ENCODE data around the gene RER1.
A peak's percentile ranks its signal among the peaks of the same experiment; 100 is the strongest.

RER1 gene

DNA sequence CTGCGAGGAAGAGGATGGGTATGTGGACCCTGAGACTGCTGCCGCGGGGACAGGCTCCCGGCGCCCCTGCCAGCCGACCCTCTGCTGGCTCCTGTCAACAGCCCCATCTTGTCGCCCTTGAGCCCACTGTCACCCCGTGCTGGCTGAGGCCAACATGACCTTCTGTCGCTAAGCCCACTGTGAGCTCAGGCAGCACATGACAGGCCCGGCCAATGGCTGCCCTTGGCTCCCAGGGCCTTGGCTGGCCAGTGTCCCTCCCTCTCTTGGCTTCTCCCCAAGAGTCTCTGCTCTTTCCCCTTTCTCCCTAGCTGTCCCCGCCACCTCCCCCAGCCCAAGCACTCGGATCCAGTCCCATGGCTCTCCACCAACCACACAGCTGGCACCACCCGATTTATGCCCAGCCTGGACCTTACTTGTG is 17.2 kb downstream of the RER1 start:
- no peaks in the 10 kb centered on the region for H3K9me3 ChIP-seq (ENCODE audit: control insufficient read depth, low read length)
- H3K9ac ChIP-seq (ENCODE audit: low read length), result no peak overlapping the region
- no peak overlapping the region for H2AFZ ChIP-seq (ENCODE audit: low read depth, low read length)
- peaks cover 31% of the 10 kb centered on the region for H3K79me1 ChIP-seq (replicated peaks; ENCODE audit: low read length, poor library complexity, severe bottlenecking)
- H3K4me3 ChIP-seq (ENCODE audit: insufficient read depth in 1 of 2, low read depth in 1 of 2, low read length in 2 of 2), result no peak overlapping the region
- H2BK12ac ChIP-seq (ENCODE audit: low read length in 2 of 2), result no peak overlapping the region
- peaks cover 45% of the 10 kb centered on the region for H3K4me1 ChIP-seq (ENCODE audit: control insufficient read depth, insufficient read depth, low read depth, low read length)
- H2BK15ac ChIP-seq (ENCODE audit: low read depth, poor library complexity, severe bottlenecking), result no peak overlapping the region
- DNase-seq, result no peak
- no peaks in the 10 kb centered on the region for H3K27me3 ChIP-seq (ENCODE audit: control insufficient read depth in 1 of 2, insufficient read depth in 1 of 2, low read length in 2 of 2)
- peaks cover 63% of the 10 kb centered on the region in 2 experiments for H3K36me3 ChIP-seq (ENCODE audit: control insufficient read depth in 1 of 2, insufficient read depth in 2 of 2, low read depth in 1 of 2, low read length in 2 of 2)
- no peak overlapping the region for H3K4ac ChIP-seq (ENCODE audit: low read depth in 1 of 2, low read length in 2 of 2)
- H3K27ac ChIP-seq (ENCODE audit: low read length, poor library complexity, severe bottlenecking), result no peak overlapping the region
- H2BK120ac ChIP-seq (ENCODE audit: low read depth, low read length), result no peak overlapping the region
- no peak overlapping the region for H3K18ac ChIP-seq (ENCODE audit: low read depth in 1 of 2, low read length in 2 of 2)
- WGBS, result 96% methylated on average over 13 of the region's 13 CpGs
- no peak overlapping the region for H4K8ac ChIP-seq (ENCODE audit: low read length)
- H2BK5ac ChIP-seq (ENCODE audit: low read depth, low read length, poor library complexity, severe bottlenecking), result no peak overlapping the region
- no peak overlapping the region for H3K4me2 ChIP-seq (ENCODE audit: low read length, poor library complexity, severe bottlenecking)
- no peak overlapping the region for H3K23ac ChIP-seq (ENCODE audit: low read length in 2 of 2)
- no peak overlapping the region for H2AK5ac ChIP-seq (ENCODE audit: low read length, severe bottlenecking)
- H4K91ac ChIP-seq (ENCODE audit: low read length), result no peak overlapping the region
- H3K14ac ChIP-seq (ENCODE audit: low read length in 2 of 2), result no peak overlapping the region

GRCh38 chr1:2409745-2410144 is 18.1 kb downstream of the RER1 start:
- peaks cover 54% of the 10 kb centered on the region in 2 experiments for H3K36me3 ChIP-seq (ENCODE audit: control insufficient read depth in 1 of 2, insufficient read depth in 2 of 2, low read depth in 1 of 2, low read length in 2 of 2)
- H3K4me2 ChIP-seq (ENCODE audit: low read length, poor library complexity, severe bottlenecking), result no peak overlapping the region
- no peaks in the 10 kb centered on the region for H3K9me3 ChIP-seq (ENCODE audit: control insufficient read depth, low read length)
- H3K9ac ChIP-seq (ENCODE audit: low read length), result no peak overlapping the region
- H2AFZ ChIP-seq (ENCODE audit: low read depth, low read length), result no peak overlapping the region
- peaks cover 52% of the 10 kb centered on the region for H3K4me1 ChIP-seq (ENCODE audit: control insufficient read depth, insufficient read depth, low read depth, low read length)
- no peak overlapping the region for H3K4ac ChIP-seq (ENCODE audit: low read depth in 1 of 2, low read length in 2 of 2)
- no peak overlapping the region for H2BK15ac ChIP-seq (ENCODE audit: low read depth, poor library complexity, severe bottlenecking)
- no peak overlapping the region for H3K4me3 ChIP-seq (ENCODE audit: insufficient read depth in 1 of 2, low read depth in 1 of 2, low read length in 2 of 2)
- H2BK12ac ChIP-seq (ENCODE audit: low read length in 2 of 2), result no peak overlapping the region
- H3K79me1 ChIP-seq (replicated peaks; ENCODE audit: low read length, poor library complexity, severe bottlenecking), result peaks cover 30% of the 10 kb centered on the region
- no peak overlapping the region for H2BK120ac ChIP-seq (ENCODE audit: low read depth, low read length)
- H4K8ac ChIP-seq (ENCODE audit: low read length), result no peak overlapping the region
- H3K18ac ChIP-seq (ENCODE audit: low read depth in 1 of 2, low read length in 2 of 2), result no peak overlapping the region
- DNase-seq, result no peak
- 97% methylated on average over 12 of the region's 12 CpGs for WGBS
- no peak overlapping the region for H4K91ac ChIP-seq (ENCODE audit: low read length)
- no peak overlapping the region for H3K23ac ChIP-seq (ENCODE audit: low read length in 2 of 2)
- no peak overlapping the region for H2AK5ac ChIP-seq (ENCODE audit: low read length, severe bottlenecking)
- H3K27ac ChIP-seq (ENCODE audit: low read length, poor library complexity, severe bottlenecking), result no peak overlapping the region
- H3K27me3 ChIP-seq (ENCODE audit: control insufficient read depth in 1 of 2, insufficient read depth in 1 of 2, low read length in 2 of 2), result no peaks in the 10 kb centered on the region
- H3K14ac ChIP-seq (ENCODE audit: low read length in 2 of 2), result no peak overlapping the region
- H2BK5ac ChIP-seq (ENCODE audit: low read depth, low read length, poor library complexity, severe bottlenecking), result no peak overlapping the region

- Histone ChIP-seq H3K4me2 (ENCODE audit: low read length, poor library complexity, severe bottlenecking) (peak overlapping the region; percentile 76), H2AFZ (ENCODE audit: low read depth, low read length) (peak overlapping the region; percentile 86), H2BK15ac (ENCODE audit: low read depth, poor library complexity, severe bottlenecking) (peak overlapping the region; percentile 26), H2AK5ac (ENCODE audit: low read length, severe bottlenecking) (peak overlapping the region; percentile 27), H4K8ac (ENCODE audit: low read length) (peak overlapping the region; percentile 91), H2BK120ac (ENCODE audit: low read depth, low read length) (peak overlapping the region; percentile 21), H3K14ac (ENCODE audit: low read length in 2 of 2) (peak overlapping the region in 1 of 2 experiments; percentile 94), H3K4me3 (ENCODE audit: insufficient read depth in 1 of 2, low read depth in 1 of 2, low read length in 2 of 2) (peak overlapping the region; percentile 96 to 98), H3K23ac (ENCODE audit: low read length in 2 of 2) (peak overlapping the region in 1 of 2 experiments; percentile 84), H3K4ac (ENCODE audit: low read depth in 1 of 2, low read length in 2 of 2) (peak overlapping the region; percentile 88 to 97), H2BK12ac (ENCODE audit: low read length in 2 of 2) (peak overlapping the region in 1 of 2 experiments; percentile 61), H3K9me3 (ENCODE audit: control insufficient read depth, low read length) (no peaks in the 10 kb centered on the region), H3K18ac (ENCODE audit: low read depth in 1 of 2, low read length in 2 of 2) (peak overlapping the region; percentile 73 to 91), H3K36me3 (ENCODE audit: control insufficient read depth in 1 of 2, insufficient read depth in 2 of 2, low read depth in 1 of 2, low read length in 2 of 2) (peaks cover 33 to 40% of the 10 kb centered on the region in 2 experiments), H3K27me3 (ENCODE audit: control insufficient read depth in 1 of 2, insufficient read depth in 1 of 2, low read length in 2 of 2) (peaks cover 0 to 18% of the 10 kb centered on the region in 2 experiments), H3K4me1 (ENCODE audit: control insufficient read depth, insufficient read depth, low read depth, low read length) (peaks cover 35% of the 10 kb centered on the region), H3K27ac (ENCODE audit: low read length, poor library complexity, severe bottlenecking) (no peak overlapping the region), H4K91ac (ENCODE audit: low read length) (peak overlapping the region; percentile 94), H2BK5ac (ENCODE audit: low read depth, low read length, poor library complexity, severe bottlenecking) (peak overlapping the region; percentile 63), H3K9ac (ENCODE audit: low read length) (peak overlapping the region; percentile 95), H3K79me1 (replicated peaks; ENCODE audit: low read length, poor library complexity, severe bottlenecking) (peaks cover 25% of the 10 kb centered on the region)
- peak; percentile 26 for DNase-seq
- 13% methylated on average over 35 of the region's 38 CpGs for WGBS
Observed at GRCh38 chr1:2411801-2412394, 20.3 kb downstream of the RER1 start.

- Histone ChIP-seq H2BK15ac (ENCODE audit: low read depth, poor library complexity, severe bottlenecking) (peak within 1 kb of the TSS; percentile 78), H4K8ac (ENCODE audit: low read length) (peak within 1 kb of the TSS; percentile 95), H3K9me3 (ENCODE audit: control insufficient read depth, low read length) (no peaks in the 10 kb centered on the region), H2BK12ac (ENCODE audit: low read length in 2 of 2) (peak within 1 kb of the TSS in 1 of 2 experiments; percentile 61), H4K91ac (ENCODE audit: low read length) (peak within 1 kb of the TSS; percentile 94), H3K18ac (ENCODE audit: low read depth in 1 of 2, low read length in 2 of 2) (peak within 1 kb of the TSS; percentile 73 to 98), H3K4me3 (ENCODE audit: insufficient read depth in 1 of 2, low read depth in 1 of 2, low read length in 2 of 2) (peak within 1 kb of the TSS; percentile 96 to 98), H3K79me1 (replicated peaks; ENCODE audit: low read length, poor library complexity, severe bottlenecking) (peaks cover 25% of the 10 kb centered on the region), H3K4me1 (ENCODE audit: control insufficient read depth, insufficient read depth, low read depth, low read length) (peaks cover 34% of the 10 kb centered on the region), H3K4ac (ENCODE audit: low read depth in 1 of 2, low read length in 2 of 2) (peak within 1 kb of the TSS; percentile 88 to 97), H2BK120ac (ENCODE audit: low read depth, low read length) (peak within 1 kb of the TSS; percentile 56), H2AFZ (ENCODE audit: low read depth, low read length) (peak within 1 kb of the TSS; percentile 86), H3K27me3 (ENCODE audit: control insufficient read depth in 1 of 2, insufficient read depth in 1 of 2, low read length in 2 of 2) (peaks cover 0 to 23% of the 10 kb centered on the region in 2 experiments), H2BK5ac (ENCODE audit: low read depth, low read length, poor library complexity, severe bottlenecking) (peak within 1 kb of the TSS; percentile 63), H3K9ac (ENCODE audit: low read length) (peak within 1 kb of the TSS; percentile 95), H3K14ac (ENCODE audit: low read length in 2 of 2) (peak within 1 kb of the TSS in 1 of 2 experiments; percentile 94), H3K4me2 (ENCODE audit: low read length, poor library complexity, severe bottlenecking) (peak within 1 kb of the TSS; percentile 85), H3K27ac (ENCODE audit: low read length, poor library complexity, severe bottlenecking) (no peak within 1 kb of the TSS), H2AK5ac (ENCODE audit: low read length, severe bottlenecking) (peak within 1 kb of the TSS; percentile 27), H3K36me3 (ENCODE audit: control insufficient read depth in 1 of 2, insufficient read depth in 2 of 2, low read depth in 1 of 2, low read length in 2 of 2) (peaks cover 28 to 35% of the 10 kb centered on the region in 2 experiments), H3K23ac (ENCODE audit: low read length in 2 of 2) (peak within 1 kb of the TSS in 1 of 2 experiments; percentile 84)
- WGBS, result under 1% methylated on average over 50 of the region's 55 CpGs
- peak; percentile 93 for DNase-seq
Observed at GRCh38 chr1:2412395-2412772, 20.7 kb downstream of the RER1 start, which contains the start of gene PEX10. PEX10 (minus strand) TSS chr1:2412564; CDS start chr1:2412502, 62 bp downstream.
